ENCODE results near the gene PCSK6.

Gene PCSK6

GRCh38 chr15:101307897-101308603 is 181.5 kb downstream of the PCSK6 start:
- DNase-seq (ENCODE audit: low spot score), result no peak
- TF ChIP-seq, protein P1, sequence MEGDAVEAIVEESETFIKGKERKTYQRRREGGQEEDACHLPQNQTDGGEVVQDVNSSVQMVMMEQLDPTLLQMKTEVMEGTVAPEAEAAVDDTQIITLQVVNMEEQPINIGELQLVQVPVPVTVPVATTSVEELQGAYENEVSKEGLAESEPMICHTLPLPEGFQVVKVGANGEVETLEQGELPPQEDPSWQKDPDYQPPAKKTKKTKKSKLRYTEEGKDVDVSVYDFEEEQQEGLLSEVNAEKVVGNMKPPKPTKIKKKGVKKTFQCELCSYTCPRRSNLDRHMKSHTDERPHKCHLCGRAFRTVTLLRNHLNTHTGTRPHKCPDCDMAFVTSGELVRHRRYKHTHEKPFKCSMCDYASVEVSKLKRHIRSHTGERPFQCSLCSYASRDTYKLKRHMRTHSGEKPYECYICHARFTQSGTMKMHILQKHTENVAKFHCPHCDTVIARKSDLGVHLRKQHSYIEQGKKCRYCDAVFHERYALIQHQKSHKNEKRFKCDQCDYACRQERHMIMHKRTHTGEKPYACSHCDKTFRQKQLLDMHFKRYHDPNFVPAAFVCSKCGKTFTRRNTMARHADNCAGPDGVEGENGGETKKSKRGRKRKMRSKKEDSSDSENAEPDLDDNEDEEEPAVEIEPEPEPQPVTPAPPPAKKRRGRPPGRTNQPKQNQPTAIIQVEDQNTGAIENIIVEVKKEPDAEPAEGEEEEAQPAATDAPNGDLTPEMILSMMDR (IDR thresholded peaks at IDR 0.05; ENCODE audit: extremely low read depth, insufficient read depth, missing control alignments), result no peak
- in situ Hi-C loops (cut with MboI; ENCODE audit: low pct_unique_long_range_greater_than_20kb, low sequenced_read_pairs, unreplicated experiment), result no loop called here

DNA sequence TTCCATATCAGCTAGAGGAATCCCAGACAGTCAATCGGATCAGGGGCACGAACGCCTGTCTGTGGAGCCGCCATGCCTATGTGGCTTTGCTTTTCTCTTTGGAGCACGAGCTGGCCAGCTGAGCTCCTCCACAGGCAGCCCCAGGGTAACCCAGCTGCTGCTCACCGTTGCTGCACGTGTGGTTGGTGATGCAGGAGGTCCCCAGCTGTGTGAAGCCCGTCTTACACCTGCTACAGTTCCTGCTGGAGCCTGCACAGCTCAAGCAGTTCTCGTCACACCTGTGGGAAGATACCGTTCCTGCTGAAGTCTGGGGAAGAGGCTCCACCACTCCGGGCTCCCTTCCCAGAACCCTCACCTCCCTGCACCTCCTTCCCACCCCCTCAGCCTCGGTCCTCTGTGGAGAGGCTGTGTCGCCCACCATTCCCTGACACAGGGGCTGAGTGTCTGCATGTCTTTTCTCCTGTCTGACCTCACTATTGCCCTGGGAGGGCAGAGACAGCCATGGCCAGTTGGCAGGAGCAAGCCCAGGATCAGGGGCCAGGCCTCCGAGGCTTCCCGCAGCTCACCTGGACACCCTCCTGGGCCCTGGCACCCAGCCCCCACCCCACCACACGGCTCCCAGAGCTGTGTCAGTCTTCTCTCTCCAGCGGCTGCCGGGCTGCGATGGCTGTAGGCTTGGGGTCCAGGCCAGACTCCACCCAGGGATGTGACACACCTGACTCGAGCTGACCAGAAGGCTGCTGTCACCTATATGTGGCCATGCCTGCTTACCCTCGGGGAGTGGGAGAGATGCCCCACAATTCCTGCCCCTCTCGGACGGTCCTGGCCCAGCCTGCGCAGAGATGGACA is 182.2 kb downstream of the PCSK6 start:
- DNase-seq (ENCODE audit: low spot score), result no peak
- in situ Hi-C loops (cut with MboI; ENCODE audit: low pct_unique_long_range_greater_than_20kb, low sequenced_read_pairs, unreplicated experiment), result no loop called here

DNA sequence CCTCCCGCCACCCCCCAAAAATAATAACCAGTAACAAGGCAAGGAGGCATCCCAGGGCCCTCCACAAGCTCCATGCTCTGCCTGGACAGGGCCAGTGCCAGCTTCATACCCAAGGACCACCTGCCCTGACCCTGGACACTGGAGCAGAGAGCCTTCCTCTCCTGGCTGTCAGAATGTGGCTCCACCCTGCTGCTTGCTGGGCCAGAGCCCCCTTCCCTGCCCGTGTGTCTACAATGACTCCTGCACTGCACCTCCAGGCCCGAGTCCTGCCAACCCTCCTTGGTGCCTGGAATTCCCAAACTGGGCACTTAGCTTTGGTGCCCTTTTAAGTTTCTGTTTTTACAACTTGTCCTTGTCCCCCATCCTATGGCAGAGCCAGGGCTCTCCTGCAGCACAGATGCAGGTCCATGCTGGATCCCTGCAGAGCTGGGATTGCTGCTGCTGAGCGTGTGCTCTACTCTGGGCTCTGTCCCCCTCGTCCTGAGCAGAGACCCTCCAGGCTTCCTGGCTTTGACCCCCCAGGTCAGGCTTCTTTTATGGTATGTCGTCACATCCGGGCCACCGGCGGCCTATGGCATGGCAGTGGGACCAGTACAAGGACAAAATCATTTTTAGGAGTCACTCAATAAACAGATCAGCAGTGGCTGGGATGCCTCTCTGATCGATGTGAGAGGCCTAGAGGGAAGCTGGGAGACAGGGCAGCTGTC is 183.0 kb downstream of the PCSK6 start:
- in situ Hi-C loops (cut with MboI; ENCODE audit: low pct_unique_long_range_greater_than_20kb, low sequenced_read_pairs, unreplicated experiment), result no loop called here
- TF ChIP-seq, protein P1 (IDR thresholded peaks at IDR 0.05; ENCODE audit: extremely low read depth, insufficient read depth, missing control alignments), result no peak
- no peak for DNase-seq (ENCODE audit: low spot score)

More for the DNA sequence above, 182.2 kb downstream of the PCSK6 start:
- TF ChIP-seq, protein P1 (IDR thresholded peaks at IDR 0.05; ENCODE audit: extremely low read depth, insufficient read depth, missing control alignments), result no peak

GRCh38 chr15:101305820-101306255 is 183.7 kb downstream of the PCSK6 start:
- in situ Hi-C loops (cut with MboI; ENCODE audit: low pct_unique_long_range_greater_than_20kb, low sequenced_read_pairs, unreplicated experiment), result no loop called here
- no peak for DNase-seq (ENCODE audit: low spot score)
- TF ChIP-seq, protein P1 (IDR thresholded peaks at IDR 0.05; ENCODE audit: extremely low read depth, insufficient read depth, missing control alignments), result no peak

DNA sequence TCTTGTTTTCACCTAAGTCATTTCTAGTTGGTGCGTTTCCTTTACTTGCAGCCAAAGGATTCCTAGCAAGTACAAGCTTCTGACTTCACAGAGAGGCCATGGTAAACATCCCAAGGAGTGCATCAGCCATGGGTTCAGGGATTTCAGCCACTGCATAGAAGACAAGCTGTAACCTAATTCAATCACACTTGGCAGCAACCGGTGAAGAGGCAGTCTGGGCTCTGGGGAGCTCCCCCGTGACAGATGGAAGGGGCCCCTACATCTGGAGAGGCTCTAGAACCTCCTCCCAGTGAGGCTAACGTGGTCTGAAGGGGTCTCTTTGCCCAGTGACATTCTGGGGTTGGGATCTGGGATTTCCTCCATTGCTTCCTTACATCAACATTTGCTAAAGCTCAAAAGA is 186.1 kb downstream of the PCSK6 start:
- in situ Hi-C loops (cut with MboI; ENCODE audit: low pct_unique_long_range_greater_than_20kb, low sequenced_read_pairs, unreplicated experiment), result no loop called here
- no peak for DNase-seq (ENCODE audit: low spot score)
- TF ChIP-seq, protein P1 (IDR thresholded peaks at IDR 0.05; ENCODE audit: extremely low read depth, insufficient read depth, missing control alignments), result no peak

Data from GM13977 (cell line).